Measurements from ENCODE around the gene SGCA. TPM values are rescaled to one million over a fixed set of nuclear protein-coding genes. Genes with fewer than 3 reads are reported as not detected.

SGCA gene
- total RNA-seq, 4 donors from 2014 or later: 1.8 to 7.8 (median 4.9) TPM

DNA sequence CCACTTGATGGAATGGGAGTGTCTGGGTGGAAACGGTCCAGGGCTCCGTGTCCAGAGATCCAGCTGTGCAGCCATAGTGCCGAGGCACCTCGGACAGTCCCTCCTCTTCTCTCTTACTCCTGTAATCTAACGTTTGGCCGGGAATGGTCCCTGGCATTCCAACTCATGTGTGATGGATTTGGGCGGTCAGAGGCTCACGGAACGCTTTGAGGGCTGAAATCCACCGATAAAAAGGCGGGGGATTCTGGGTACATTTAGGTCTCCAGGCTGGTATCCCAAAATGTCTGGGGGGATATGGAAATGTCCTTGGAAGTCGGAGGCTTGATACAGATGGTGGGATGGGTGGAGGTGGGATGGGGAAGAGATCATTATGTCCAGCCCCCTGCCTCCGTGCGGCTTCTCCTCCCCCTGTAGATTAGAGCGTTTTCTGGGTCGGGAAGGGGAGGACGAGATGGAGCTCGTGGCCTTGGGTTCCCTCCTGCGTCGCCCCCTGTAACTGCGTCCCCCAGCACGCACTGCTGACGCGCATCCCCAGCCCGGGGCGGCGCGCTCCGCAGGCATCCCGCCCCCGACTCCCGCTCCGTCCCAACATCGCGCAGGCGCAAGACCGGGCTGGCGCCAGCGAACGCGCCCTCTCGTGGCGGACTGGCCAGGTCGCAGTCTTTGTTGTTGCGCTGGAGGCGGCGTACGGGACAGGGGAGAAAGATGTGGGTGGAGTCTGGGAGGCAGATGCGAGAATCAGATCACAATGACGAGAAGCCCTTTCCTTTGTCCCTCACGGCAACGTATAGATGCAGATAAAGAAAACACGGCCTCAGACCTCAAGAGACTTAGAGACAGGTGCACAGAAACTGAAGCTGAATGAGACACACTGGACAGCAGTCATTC, 4.5 kb upstream of the SGCA start:
- peak overlapping the region; percentile 24 to 82 (median 66) for H3K27ac ChIP-seq
- TF ChIP-seq POLR2A (IDR thresholded peaks at IDR 0.05) (peak in 1 of 2 donors; percentile 62), EP300 (IDR thresholded peaks at IDR 0.05) (peak; percentile 65 to 87)
- TF ChIP-seq, protein P1, sequence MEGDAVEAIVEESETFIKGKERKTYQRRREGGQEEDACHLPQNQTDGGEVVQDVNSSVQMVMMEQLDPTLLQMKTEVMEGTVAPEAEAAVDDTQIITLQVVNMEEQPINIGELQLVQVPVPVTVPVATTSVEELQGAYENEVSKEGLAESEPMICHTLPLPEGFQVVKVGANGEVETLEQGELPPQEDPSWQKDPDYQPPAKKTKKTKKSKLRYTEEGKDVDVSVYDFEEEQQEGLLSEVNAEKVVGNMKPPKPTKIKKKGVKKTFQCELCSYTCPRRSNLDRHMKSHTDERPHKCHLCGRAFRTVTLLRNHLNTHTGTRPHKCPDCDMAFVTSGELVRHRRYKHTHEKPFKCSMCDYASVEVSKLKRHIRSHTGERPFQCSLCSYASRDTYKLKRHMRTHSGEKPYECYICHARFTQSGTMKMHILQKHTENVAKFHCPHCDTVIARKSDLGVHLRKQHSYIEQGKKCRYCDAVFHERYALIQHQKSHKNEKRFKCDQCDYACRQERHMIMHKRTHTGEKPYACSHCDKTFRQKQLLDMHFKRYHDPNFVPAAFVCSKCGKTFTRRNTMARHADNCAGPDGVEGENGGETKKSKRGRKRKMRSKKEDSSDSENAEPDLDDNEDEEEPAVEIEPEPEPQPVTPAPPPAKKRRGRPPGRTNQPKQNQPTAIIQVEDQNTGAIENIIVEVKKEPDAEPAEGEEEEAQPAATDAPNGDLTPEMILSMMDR (IDR thresholded peaks at IDR 0.05): peak; percentile 96 to 98 (median 98)
- 1% methylated on average over 30 to 41 of the region's 53 CpGs for WGBS, 2 donors

DNA sequence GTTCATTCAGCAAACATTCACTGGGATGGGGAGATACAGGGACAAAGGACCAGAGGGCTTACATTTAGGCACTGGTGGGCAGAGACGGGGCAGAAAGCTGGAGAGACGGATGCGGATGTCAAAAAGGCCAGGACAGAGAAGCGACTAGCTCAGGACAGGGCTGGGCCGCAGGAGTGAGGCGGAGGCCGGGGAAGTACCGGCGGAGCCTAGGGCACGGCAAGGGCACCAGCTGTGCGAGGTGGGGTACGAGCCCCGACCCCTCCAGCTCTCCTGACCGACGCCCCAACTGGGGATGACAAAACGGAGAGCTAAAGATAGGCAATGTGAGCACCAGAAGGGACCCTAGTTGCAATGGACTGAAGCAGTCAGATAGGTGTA, 3.9 kb upstream of the SGCA start:
- Histone ChIP-seq H3K27ac (peak overlapping the region in 3 of 4 donors; percentile 15 to 82 (median 41)), H3K27me3 (no peaks in the 10 kb centered on the region), H3K36me3 (no peaks in the 10 kb centered on the region), H3K9me3 (no peaks in the 10 kb centered on the region), H3K4me3 (peak overlapping the region in 3 of 4 donors; percentile 5 to 63 (median 60)), H3K4me1 (peaks cover 0 to 25% (median 6%) of the 10 kb centered on the region in 4 donors)
- WGBS, 2 donors: 42 to 51% methylated on average over 16 of the region's 16 CpGs
- DNase-seq (ENCODE audit: low spot score in 2 of 2): peak in 1 of 2 donors; percentile 12
- TF ChIP-seq, protein P1 (IDR thresholded peaks at IDR 0.05): no peak
- TF ChIP-seq EP300 (IDR thresholded peaks at IDR 0.05) (no peak), POLR2A (IDR thresholded peaks at IDR 0.05) (no peak)

More for the DNA sequence above, 4.5 kb upstream of the SGCA start:
- Histone ChIP-seq H3K4me1 (peaks cover 0 to 23% (median 6%) of the 10 kb centered on the region in 4 donors), H3K27me3 (no peaks in the 10 kb centered on the region), H3K36me3 (no peaks in the 10 kb centered on the region), H3K4me3 (peak overlapping the region; percentile 29 to 63 (median 54)), H3K9me3 (no peaks in the 10 kb centered on the region)
- DNase-seq (ENCODE audit: low spot score in 2 of 2): peak; percentile 85 to 86

DNA sequence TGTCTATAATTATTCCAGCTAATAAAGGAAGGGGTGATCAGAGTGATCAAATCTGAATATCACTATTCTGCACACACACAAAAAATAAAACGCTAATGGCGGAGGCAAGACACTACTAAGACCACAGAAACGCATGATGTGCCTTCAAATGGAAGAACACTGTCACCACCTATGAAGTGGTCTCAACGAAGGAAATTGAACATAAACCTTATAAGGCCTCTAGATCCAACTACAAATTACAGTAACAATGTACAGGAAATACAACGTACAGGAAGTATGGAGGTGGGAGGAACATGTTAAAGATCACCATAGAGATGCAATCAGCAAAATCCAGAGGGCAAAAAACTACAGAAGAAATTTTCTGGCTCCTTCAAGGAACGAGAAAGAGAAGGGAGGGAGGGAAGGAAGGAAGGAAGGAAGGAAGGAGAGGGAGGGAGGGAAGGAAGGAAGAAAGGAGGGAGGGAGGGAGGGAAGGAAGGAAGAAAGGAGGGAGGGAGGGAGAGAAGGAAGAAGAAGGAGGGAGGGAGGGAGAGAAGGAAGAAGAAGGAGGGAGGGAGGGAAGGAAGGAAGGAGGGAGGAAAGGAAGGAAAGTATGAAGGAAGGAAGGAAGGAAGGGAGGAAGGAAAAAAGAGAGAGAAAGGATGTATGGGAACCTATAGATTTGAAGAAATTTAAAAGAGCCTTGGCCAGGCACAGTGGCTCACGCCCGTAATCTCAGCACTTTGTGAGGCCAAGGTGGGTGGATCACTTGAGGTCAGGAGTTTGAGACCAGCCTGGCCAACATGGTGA, 3.1 kb upstream of the SGCA start:
- no peaks in the 10 kb centered on the region for H3K36me3 ChIP-seq
- 67 to 72% methylated on average over 8 of the region's 8 CpGs for WGBS, 2 donors
- TF ChIP-seq, protein P1 (IDR thresholded peaks at IDR 0.05): no peak
- peaks cover 0 to 25% (median 6%) of the 10 kb centered on the region in 4 donors for H3K4me1 ChIP-seq
- H3K9me3 ChIP-seq: no peaks in the 10 kb centered on the region
- no peaks in the 10 kb centered on the region for H3K27me3 ChIP-seq
- no peak for DNase-seq (ENCODE audit: low spot score in 2 of 2)
- H3K4me3 ChIP-seq: no peak overlapping the region
- H3K27ac ChIP-seq: no peak overlapping the region

DNA sequence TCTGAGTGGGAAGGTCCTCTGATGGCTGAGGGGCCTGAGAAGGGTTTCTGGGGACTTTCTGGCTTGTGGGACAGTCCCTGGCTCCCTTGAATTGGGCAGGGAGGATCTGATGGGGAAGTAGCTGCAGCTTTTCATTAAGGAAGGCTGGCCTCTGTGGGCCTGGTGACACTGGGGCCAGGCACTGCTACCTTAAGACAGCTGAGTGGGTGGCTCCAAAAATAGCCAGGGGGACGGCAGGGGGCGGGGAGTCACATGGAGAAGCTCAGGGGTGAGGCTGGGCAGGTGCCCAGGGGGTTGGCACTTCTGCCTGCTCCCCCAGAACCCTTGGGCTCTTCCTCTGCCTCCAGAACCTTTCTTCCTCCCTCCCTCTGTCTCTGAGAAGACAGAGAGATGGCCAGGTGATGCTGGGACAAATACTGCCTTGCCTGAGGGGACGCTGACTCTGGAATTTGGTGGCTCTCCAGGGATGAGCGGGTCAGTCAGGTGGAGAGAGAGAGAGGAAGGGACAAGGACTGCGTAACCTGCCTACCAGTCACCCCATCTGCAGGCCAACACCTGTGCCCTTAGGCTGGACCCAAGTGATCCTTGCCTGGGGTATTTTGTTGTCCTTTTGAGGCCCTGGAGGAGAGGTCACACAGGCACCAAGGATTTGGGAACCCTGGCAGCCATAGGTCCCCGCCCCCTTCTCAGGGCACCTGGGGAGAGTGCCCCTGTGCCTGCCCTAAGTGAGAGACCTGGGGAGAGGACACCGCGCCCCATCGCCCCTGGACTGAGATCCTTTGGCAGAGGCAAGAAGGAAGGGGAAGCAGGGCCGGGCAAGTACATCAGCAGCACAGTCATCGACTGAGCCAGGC, 1.7 kb upstream of the SGCA start:
- Histone ChIP-seq H3K27ac (no peak overlapping the region), H3K4me3 (no peak overlapping the region), H3K4me1 (peaks cover 0 to 28% (median 6%) of the 10 kb centered on the region in 4 donors), H3K27me3 (no peaks in the 10 kb centered on the region), H3K9me3 (no peaks in the 10 kb centered on the region), H3K36me3 (no peaks in the 10 kb centered on the region)
- 76% methylated on average over 11 of the region's 11 CpGs for WGBS, 2 donors
- no peak for DNase-seq (ENCODE audit: low spot score in 2 of 2)
- TF ChIP-seq, protein P1 (IDR thresholded peaks at IDR 0.05): no peak
- TF ChIP-seq EP300 (IDR thresholded peaks at IDR 0.05) (no peak), POLR2A (IDR thresholded peaks at IDR 0.05) (no peak)

Measured in tibial nerve (tissue), 4 donors.